A172 (cell line): ENCODE data around the gene ZBTB25. TPM values are rescaled to one million over a fixed set of nuclear protein-coding genes. Genes with fewer than 3 reads are reported as not detected.

ENCODE experiments used
- DNase-seq: peaks from one replicate; pipeline ENCODE4 v3.0.0-alpha.2; 2015; ENCODE audit warnings: low spot score
- total RNA-seq: library from RNA; depleted of rRNA; stranded (reverse); fragments of >200 nt; shearing (Covaris generic); gene quantifications from 2 replicates; pipeline ENCODE4 v1.2.3, GENCODE V29; 2014

The ZBTB25 gene
- total RNA-seq, 1 experiment from 2014 or later: 1.1 TPM

DNA sequence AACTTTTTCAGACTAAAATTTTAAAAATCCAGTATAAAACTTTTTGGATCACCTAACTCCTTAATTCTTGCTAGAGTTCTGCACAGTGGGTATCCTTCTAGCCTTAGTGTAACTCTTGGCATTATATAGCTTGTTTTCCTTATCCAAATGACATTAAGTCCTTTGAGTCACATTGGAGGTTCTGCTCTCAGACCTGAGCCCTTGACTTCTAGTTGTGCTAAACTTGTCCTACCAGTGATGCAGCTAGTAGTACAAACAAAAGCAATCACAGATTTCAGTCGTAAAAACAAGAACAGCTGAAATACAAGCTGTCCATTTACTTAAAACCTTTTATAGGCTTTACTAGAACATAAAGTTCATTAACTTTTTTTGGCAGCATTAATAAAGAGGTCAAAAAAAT, 11.4 kb upstream of the ZBTB25 start:
- no peak for DNase-seq

DNA sequence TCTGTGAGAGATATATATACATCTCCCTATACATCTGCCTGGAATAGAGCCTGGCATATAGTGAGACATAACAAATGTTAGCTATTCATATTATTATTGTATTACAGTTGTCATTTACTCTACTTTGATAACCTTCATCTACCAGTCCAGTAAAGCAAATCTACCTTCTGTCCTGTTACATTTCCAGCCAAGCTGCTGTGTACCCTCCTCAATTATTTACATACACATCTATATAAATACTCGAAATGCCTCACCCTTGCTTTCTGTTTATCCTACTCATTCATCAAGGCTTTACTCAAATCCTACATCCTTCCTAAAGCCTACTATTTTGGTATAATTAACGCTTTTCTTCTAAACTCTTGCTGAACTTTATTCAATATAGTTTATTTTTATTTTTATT, 9.6 kb upstream of the ZBTB25 start:
- DNase-seq: no peak

DNA sequence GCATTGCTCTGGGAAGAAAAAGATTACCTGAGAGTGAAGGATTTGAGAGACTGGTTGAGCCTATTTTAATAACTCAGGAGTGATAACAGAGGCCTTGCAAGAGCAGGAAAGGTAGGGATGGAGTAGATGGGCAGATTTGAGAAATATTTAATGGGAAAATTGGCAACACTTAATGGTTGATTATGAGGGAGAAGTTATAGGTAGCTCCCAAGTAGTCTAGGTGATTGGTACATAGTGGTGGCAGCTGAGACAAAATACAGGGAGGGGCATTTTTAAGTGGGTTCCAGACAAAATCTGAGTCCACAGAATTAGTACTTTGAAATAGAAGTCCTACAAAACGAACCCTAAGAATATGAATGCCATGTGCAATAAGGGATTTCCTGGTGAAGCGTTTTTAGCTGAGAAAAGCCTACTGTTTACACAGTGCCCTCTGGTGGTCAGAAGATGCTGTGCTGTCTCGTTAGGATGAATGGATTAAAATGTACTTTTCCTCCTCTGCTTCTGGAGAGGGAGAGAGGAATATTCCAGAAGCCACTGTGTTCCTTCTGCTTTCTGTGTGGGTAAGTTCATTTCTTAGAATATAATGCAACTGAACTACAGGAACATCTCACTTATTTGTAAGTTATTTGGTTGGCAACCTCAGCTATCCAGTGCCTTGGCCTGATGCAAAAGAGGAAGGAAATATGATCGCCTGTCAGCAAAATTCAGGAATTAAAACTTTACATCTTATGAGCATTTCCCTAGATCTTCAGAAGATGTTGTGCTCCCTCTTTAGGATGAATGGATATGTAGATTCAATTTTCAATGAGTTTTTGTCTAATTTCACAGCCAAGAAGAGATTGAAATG, 7.4 kb upstream of the ZBTB25 start:
- peak; percentile 40 for DNase-seq

DNA sequence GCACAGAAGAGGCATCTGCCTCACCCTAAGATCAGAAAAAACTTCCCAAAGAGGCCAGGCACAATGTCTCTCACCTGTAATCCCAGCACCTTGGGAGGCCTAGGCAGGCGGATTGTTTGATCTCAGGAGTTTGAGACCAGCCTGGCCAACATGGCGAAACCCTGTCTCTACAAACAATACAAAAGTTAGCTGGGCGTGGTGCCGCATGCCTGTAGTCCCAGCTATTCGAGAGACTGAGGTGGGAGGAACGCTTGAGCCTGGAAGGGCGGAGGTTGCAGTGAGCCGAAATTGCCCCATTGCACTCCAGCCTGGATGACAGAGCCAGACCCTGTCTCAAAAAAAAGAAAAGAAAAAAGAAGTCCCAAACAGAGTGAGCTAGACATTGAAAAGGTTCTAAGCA, 5.4 kb upstream of the ZBTB25 start:
- DNase-seq: no peak

DNA sequence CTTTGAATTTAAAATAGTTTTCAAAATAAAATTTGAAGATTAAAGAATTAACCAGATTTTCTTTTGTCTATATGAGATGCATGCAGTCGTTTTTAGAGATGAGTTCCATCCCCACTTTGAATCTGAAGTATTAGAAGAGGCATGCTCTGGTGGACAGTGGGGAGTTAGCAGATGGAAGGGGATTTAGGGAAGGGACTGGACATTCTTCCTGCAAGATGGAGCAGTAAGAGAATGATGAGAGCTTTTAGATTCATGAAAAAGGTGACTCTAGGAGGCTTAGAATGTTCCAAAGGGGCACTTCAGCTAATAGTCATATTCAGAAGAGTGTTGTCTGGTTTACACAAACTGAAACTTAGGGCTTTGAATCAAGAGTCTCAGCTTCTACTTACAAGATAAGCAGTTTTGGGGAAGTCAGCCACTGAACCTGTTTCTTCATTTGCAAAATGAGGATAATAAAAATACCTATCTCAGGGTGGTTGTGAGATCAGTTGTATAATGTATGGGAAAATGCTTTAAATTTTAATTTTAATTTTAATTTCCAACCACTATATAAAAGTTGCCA, 4.7 kb upstream of the ZBTB25 start:
- DNase-seq: no peak

DNA sequence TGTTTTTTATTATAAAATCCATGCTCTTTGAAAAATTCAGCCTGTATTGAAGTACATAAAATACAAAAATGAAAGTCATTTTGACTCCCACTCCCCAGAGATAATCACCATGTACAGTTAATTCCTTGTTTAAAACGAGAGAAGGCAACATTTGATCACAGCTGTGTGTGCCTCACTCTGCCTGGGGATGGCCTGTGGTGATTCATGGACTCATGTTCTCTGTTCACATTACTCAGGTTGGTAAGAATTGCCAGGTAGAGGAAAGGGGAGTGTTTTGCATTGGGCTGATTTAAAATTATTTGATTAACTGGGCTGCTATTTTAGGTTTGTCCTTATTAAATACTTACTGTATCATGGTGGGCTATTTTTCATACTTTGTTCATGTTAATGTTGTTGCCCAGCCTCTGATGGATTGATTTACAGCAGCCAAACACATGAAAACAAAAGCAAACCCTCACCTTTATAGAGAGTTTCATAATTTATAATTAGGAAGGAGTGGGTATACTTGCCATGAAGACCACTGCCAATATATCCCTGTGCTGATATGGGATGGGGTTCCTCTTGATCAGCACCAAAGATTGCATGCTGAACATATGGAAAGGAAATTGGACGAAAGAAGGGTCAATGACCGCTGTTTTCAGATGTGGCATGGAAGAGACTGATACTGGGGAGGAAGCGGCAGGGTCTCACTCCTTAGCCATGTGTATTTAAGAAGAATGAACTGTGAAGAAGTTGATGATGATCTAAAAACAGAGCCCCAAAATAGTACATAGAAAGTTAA, 3.9 kb upstream of the ZBTB25 start:
- DNase-seq: peak; percentile 16

DNA sequence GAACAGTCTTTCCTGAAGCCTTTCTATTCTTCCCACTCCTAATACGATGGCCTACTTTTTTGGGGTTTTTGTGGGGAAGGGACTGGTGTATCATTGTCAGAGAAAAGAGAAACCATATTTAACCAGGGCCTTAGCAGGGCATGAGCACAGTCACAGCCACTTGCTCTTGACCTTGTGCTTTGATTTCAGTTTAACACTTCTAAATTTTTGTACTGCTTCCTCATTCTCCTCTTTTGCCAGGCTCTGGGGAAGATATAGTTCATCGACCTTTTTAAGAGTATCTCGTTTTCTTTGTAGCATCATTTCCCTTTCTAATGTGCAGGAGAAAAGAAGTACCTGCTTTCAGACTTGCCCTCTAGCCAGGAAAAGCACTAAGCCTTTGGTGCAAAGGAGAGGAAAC, 3.1 kb upstream of the ZBTB25 start:
- no peak for DNase-seq

DNA sequence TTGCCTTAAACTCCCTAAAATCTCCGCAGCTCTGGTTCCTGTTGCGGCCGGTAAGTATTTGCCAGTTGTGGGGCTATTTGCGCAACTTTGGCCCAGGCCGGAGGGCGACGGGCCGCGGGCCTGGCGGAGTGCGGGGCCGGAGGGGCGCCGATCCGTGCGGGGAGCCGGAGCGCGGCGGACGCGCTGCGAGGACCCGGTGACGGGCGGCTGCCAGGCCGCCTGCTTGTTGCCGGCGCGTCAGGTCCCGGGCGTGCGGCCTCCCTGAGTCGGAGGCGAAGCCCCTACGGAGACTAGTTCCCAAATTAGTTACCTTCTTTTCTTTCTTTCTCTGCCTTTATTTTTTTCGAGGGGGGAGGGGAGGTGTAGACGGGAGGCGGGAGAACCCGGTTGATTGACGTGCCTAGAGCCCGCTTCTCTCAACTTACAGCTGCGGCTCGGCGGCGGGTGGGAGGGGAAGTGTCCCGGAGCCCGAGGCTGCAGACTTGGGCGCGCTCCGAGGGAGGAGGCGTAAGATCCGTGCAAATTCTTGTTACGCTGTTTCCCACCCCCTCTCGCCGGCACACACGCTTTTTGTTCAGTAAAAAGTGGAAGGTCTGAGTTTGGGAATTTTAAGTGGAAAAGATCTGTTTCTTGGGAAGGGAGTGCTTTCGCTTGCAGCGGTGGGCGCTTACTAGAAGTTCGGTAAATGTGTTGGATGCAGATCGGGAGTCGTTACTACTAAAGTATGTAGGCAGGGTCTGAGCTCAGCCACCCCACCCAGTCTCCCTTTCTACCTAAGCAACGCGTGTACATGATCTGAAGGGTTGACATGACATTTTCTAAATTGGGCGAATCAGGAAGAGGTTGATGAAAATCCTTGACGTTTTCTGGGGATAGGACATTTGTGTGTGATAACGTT, 1.5 kb upstream of the ZBTB25 start:
- peak; percentile 58 for DNase-seq

DNA sequence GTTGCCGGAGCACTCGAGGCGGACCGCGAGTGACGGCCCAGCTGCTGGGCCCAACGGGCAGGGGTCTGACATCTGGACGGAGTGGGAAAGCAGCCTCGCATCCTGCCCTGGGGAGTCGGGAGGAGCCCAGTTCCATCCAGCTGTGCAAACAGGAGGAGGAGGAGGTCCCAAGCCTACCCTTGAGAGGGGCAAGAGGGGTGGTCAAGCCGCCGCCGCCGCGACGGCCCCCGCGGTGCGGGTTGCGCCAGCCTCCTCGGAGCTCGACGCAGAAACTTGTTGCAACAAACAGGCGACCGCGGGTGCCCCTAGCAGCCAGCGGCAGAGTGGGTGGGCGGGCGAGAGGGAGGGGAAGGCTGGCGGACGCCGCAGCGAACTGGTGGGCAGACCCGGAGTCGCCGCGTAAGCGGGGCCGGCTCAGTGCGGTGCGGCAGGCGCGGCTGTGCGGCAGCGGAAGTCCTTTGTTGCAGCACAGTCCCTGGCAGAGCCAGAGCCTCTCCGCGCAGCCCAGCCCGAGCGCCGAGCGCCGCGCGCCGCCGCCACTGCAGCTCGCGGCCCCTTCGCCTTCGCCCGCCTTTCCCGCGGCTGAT, 765 bp upstream of the ZBTB25 start, which contains the start of gene ZBTB1:
TSS of gene ZBTB1 (plus strand) at position 461 of the 587 bp plus-strand sequence. CDS start 16,735 bp downstream, outside the sequence.
- peak; percentile 44 for DNase-seq

DNA sequence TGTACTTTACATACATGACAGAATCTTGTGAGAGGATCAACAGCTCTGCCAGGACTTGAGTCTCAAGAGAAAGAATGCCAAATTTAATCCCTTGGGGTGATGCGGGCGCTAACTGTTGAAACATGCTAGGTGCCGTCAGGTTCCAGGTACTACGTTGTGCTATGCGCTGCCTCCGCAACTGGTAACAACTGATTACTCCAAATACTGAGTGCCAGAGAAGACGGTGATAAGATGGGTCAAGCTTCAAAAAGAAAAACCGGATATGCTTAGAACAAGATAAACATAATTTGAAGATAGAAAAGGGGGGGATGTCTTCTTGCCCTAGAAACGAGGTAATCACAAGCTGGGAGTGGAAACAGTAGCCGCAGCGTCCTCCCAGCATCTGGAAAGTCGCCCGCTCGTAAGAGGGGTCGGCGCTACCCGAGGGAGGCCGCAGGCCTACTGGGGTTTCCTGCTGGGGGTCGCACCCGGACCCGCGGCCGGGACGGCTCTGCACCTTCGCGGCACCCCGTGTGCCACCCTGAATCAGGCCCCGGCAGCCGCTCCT, 678 bp downstream of the ZBTB25 start:
- no peak for DNase-seq

DNA sequence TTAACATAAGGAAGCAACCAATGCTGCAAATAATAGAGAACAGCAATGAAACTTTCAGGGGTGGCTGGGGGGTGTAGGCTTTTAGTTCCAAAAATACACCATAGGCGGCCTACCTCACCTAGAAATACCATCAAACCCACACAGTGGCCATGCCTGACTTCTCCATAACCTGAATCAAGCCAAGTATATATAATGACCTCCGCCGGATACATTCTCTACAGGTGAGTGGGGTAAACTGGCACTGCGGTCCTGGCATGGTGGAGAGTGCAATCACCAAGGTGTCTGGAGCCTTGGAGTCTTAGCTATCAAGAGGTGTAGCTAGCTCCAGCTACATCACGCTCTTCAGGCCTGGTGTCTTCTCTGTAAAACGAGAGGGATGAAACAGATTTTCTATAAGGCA, 1.2 kb downstream of the ZBTB25 start:
- DNase-seq: no peak

DNA sequence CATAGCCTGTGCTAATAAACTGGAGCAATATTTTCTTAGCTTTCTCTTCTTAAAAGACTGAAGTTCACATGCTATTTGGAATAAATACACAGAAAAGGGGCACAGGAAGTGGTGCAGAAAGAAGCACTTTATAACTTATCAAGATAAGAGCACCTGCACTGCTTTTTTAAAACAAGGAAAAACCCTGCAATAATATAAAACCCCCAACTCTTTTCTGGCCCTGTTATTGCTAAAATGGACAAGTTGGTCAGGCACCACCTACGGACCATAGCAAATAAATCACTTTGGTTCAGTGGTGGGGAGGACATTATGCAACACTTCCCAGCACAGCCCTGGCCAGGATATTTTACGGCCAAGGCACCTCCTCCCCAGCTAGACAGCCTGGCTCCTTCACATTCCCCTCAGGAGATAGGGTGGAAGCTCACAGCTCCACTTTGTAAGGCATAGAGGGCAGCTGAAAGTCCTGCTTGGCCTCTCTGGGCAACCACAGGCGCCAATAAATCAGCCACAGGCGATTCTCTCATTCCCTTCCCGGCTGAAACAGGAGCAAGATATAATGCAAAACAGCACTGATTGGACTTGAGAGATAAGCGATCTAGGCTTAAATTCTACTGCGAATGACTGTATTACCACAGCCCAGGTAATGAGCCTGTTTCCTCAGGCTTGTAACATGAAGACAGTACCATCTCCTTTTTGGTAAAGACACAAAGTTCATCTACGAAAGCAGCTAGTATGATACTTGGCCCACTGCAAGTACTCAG, 2.0 kb downstream of the ZBTB25 start:
- peak; percentile 85 for DNase-seq

DNA sequence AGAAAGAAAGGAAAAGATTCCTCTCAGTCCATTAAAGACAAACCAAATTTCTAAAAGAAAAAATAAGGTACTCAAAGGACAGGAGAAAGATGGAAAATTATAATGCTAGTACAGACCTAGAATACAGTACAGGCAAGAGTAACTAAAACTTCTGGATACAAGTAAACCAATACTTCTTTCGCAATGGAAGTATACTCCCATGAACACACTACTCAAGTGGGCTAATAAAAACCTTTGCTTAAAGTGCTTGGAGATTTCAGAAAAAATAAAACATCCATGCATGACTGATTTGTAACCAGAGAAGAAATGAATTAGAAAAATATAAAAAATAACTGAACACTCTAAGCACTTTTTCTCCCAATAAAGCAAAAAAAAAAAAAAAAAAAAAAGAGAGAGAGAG, 3.5 kb downstream of the ZBTB25 start:
- no peak for DNase-seq

DNA sequence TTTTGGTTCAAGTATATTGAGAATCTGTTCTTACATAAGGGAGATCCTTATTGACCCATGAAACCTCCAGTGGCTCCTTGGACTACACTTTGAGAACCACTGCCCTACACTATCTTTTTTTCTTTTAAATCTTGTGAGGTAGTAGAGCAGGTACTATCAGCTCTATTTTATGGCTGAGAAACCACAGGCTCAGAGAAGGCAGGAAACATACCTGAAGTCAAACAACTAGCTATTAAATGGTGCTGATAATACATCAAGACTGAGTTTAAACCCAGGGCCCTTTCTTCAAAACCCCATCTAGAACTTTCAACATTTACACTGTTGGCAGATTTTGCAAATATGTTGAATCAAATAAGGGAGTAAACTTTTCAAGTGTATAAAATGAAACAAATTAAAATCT, 6.9 kb downstream of the ZBTB25 start:
- no peak for DNase-seq

DNA sequence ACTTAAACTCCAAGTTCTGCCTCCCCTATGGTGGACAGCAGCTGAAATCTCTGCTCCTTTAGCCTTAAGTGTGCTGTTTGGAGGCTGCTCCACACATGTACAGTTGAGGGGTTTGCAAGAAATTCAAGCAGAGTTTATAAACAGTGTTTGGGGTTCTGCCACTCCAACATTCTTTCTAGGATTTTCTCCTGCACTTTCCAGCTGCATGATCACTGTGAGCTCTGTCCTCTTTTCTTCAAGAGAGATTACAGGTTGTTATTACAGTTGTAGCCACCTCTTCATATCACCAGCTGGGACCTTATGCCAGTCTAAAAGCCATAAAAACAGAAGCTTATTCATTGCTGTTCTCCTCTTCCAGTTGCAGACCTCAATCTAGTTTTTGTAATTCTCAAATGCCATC, 8.4 kb downstream of the ZBTB25 start:
- no peak for DNase-seq

DNA sequence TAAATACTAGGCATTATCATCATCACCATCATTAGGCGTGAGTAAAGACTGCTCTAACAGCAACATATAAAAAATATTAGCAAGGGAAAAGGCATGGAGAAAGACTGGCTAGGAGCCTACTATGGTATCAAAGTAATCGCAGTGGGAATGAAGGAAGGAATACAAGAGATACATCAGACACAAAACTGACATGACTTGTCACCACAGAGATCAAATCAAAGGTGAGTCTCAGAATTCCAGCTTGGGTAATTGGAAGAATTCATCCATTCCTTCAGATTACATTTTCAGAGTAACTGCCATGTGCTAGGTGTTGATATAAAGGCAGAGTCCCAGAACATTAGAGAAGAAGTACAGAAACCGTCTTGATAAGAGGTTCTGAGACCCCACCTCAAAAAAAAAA, 10.2 kb downstream of the ZBTB25 start:
- DNase-seq: no peak

DNA sequence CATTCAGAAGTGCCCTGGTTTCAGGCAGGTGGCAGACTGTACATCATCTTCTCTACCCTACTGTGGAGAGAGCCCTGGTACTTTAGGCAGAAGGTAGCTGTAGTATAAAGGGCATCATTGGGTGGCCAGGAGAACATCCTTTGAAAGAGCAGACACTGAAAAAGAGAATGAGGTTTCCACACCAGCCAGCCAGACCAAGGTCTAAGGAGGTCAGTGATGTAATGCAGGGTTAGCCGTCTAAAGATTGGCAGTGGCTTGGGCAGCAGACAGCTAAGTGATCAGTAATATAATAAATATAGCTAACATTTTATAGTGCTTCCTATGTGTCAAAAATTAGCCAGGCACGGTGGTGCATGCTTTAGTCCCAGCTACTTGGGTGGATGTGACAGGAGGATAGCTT, 12.0 kb downstream of the ZBTB25 start:
- no peak for DNase-seq

DNA sequence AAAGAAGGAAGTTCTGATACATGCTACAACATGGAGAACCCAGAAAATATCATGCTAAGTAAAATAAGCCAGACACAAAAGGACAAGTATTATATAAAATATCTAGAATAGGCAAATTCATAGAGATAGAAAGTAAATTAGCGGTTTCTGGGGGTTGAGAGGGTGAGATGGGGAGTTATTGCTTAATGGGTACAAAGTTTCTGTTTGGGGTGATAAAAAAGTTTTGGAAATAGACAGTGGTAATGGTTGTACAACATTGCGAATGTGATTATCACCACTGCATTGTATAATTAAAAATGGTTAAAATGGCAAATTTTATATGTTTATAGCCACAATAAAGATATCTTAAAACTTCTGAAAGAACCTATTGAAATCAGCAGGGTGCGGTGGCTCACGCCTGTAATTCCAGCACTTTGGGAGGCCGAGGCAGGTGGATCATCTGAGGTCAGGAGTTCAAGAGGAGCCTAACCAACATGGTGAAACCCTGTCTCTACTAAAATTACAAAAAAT, 15.0 kb downstream of the ZBTB25 start:
- no peak for DNase-seq

DNA sequence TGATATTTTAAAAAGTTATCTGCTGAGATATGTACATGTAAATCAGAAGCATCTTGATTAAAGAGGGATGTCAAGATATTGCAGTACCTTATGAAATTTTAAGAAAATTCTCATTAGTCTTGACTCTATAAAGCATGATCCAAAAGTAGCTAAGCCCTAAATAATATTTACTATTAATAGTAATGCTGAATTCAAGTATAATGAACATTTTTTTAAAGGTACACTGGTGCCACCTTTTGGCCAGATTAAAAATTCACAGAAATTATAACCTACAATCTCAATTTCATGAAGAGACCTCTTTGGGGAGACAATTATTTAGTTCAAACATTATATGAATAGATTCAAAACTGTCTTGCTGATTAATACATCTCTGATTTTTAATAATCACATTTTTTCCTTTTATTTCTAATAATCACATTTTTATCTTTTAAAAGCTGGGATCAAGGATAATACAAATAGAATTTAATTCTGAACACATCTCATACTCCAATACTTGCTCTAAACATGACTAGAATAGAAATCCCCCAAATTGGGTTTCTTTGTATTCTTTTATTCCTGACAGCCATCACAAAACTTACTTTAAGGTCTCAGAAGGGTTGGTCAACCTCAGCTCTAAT, 24.9 kb downstream of the ZBTB25 start:
- DNase-seq: peak; percentile 12

DNA sequence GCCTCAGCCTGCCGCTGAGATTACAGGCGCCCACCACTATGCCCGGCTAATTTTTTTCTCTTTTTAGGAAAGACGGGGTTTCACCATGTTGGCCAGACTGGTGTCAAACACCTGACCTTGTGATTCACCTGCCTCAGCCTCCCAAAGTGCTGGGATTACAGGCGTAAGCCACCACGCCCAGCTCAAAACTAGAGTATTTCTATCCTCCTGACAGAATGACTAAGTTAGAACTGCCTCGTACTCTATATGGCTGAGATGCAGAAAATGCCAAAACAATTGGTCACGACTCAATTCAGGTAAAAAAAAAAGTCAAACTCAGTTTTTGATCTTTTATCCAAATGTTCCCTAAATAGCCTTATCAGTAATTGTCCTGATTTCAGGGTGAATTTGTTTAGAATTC, 27.2 kb downstream of the ZBTB25 start:
- DNase-seq: no peak
